Thyroid gland (tissue), 4 donors: ENCODE measurements around the gene MOGAT2.

Experiments used
- POLR2A ChIP-seq, 2 donors: fragments of 450-650 bp; IDR thresholded peaks; one replicate each; pipeline ENCODE4 v1.6.1; 2017; ENCODE audit warnings: antibody characterized with exemption in 2 of 2, mild to moderate bottlenecking in 2 of 2, moderate library complexity in 1 of 2
- TF ChIP-seq, protein P1 (sequence below), 6 experiments: fragments of 200-600 bp in 3 of 6; fragments of 450-650 bp in 3 of 6; sonication (generic) in 3 of 6; IDR thresholded peaks; one replicate each; pipeline ENCODE4 v1.5.1; 2016 to 2019; ENCODE audit warnings: antibody characterized with exemption in 6 of 6, mild to moderate bottlenecking in 2 of 6, inconsistent platforms in 1 of 6, moderate library complexity in 1 of 6

DNA sequence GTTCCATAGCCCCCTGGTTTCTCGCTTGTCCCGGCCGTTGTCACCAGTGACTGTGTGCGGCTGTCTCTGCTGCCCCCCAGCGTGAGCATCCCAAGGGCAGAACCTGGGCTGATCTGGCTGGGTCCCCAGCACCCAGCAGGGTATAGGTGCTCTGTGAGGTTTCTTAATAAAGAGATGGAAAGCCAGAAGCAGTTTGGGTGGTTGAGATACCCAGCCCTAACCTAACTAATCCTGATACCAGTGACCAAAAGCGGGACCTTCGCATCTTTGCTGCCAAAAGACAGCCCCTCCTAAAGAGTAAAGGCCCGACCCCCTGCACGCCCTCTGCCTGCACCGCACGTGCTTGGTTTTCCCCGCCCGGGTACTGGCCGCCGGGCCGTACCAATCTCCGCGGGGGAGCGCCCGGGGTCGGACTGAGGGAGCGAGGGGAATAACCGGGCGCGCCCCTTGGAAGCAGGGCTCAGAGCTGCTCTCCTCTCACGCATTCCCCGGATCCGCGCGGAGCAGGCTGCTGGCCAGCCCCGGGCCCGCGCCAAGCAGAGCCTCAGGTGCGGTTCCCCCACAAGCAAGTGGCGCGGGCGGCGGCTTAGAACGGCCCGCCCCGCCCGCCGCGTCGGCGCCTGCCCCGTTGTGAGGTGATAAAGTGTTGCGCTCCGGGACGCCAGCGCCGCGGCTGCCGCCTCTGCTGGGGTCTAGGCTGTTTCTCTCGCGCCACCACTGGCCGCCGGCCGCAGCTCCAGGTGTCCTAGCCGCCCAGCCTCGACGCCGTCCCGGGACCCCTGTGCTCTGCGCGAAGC lies 50.7 kb downstream of the MOGAT2 start, which contains the start of gene DGAT2:
- TF ChIP-seq POLR2A (IDR thresholded peaks at IDR 0.05) = peak in 1 of 2 donors; percentile 66
- TF ChIP-seq, protein P1, sequence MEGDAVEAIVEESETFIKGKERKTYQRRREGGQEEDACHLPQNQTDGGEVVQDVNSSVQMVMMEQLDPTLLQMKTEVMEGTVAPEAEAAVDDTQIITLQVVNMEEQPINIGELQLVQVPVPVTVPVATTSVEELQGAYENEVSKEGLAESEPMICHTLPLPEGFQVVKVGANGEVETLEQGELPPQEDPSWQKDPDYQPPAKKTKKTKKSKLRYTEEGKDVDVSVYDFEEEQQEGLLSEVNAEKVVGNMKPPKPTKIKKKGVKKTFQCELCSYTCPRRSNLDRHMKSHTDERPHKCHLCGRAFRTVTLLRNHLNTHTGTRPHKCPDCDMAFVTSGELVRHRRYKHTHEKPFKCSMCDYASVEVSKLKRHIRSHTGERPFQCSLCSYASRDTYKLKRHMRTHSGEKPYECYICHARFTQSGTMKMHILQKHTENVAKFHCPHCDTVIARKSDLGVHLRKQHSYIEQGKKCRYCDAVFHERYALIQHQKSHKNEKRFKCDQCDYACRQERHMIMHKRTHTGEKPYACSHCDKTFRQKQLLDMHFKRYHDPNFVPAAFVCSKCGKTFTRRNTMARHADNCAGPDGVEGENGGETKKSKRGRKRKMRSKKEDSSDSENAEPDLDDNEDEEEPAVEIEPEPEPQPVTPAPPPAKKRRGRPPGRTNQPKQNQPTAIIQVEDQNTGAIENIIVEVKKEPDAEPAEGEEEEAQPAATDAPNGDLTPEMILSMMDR (IDR thresholded peaks at IDR 0.05) = peak in 3 of 6 experiments; percentile 25 to 39 (median 32)
